NCI-H748 treated with DMSO at 0.1 percent for 48 hours (cell line): ENCODE measurements around the gene YEATS4.

ENCODE experiments used
- DNase-seq: peaks from one replicate; lab custom pipeline; 2025; lab: John Stamatoyannopoulos, UW

The YEATS4 gene

GRCh38 chr12:69433653-69434052, 74.1 kb downstream of the YEATS4 start:
- no peak for DNase-seq

- DNase-seq, result no peak
Measured at GRCh38 chr12:69435644-69436043, 76.1 kb downstream of the YEATS4 start.

- DNase-seq, result no peak
Measured at GRCh38 chr12:69437073-69437472, 77.5 kb downstream of the YEATS4 start.

GRCh38 chr12:69438539-69438938, 79.0 kb downstream of the YEATS4 start:
- DNase-seq, result no peak

GRCh38 chr12:69440016-69440415, 80.5 kb downstream of the YEATS4 start:
- DNase-seq, result no peak
